D721Med (cell line): ENCODE measurements around the gene C1orf116.

Experiments
- DNase-seq: peaks from one replicate; pipeline ENCODE4 v3.0.0; 2011; ENCODE audit warnings: low spot score; ENCODE audit not compliant: insufficient read length
- FAIRE-seq: peaks from 2 replicates; lab custom pipeline; 2011; peaks lifted over from hg19 to GRCh38; lab: Jason Lieb, UNC
- CTCF ChIP-seq: IDR thresholded peaks from 2 replicates; pipeline ENCODE4 v1.5.1; 2012; ENCODE audit warnings: mild to moderate bottlenecking, control low read depth; ENCODE audit not compliant: insufficient read depth; ENCODE audit errors: missing control alignments

The C1orf116 gene

GRCh38 chr1:207036865-207037264 lies 4.3 kb upstream of the C1orf116 start:
- DNase-seq = no peak
- no peak for TF ChIP-seq CTCF
- no peak for FAIRE-seq

GRCh38 chr1:207035877-207036551 lies 3.5 kb upstream of the C1orf116 start:
- no peak for DNase-seq

GRCh38 chr1:207034998-207035397 lies 2.4 kb upstream of the C1orf116 start:
- no peak for TF ChIP-seq CTCF
- no peak for DNase-seq
- no peak for FAIRE-seq

More at GRCh38 chr1:207035877-207036551, 3.5 kb upstream of the C1orf116 start:
- TF ChIP-seq CTCF = no peak
- FAIRE-seq = no peak

- FAIRE-seq = no peak
- DNase-seq = no peak
- no peak for TF ChIP-seq CTCF
Observed at GRCh38 chr1:207034208-207034607, 1.7 kb upstream of the C1orf116 start.

GRCh38 chr1:207033302-207033701 lies 746 bp upstream of the C1orf116 start:
- DNase-seq (no peak), FAIRE-seq (no peak)
- no peak for TF ChIP-seq CTCF

GRCh38 chr1:207031632-207032264 lies 808 bp downstream of the C1orf116 start:
- FAIRE-seq = no peak
- no peak for DNase-seq
- no peak for TF ChIP-seq CTCF

- FAIRE-seq = no peak
- DNase-seq = no peak
- no peak for TF ChIP-seq CTCF
Observed at GRCh38 chr1:207031016-207031415, 1.5 kb downstream of the C1orf116 start.
